Measurements from ENCODE around the gene EDIL3. TPM values are rescaled to one million over a fixed set of nuclear protein-coding genes. Genes with fewer than 3 reads are reported as not detected.

Gene EDIL3
- total RNA-seq, 1 donor from 2014 or later: 23.6 TPM

DNA sequence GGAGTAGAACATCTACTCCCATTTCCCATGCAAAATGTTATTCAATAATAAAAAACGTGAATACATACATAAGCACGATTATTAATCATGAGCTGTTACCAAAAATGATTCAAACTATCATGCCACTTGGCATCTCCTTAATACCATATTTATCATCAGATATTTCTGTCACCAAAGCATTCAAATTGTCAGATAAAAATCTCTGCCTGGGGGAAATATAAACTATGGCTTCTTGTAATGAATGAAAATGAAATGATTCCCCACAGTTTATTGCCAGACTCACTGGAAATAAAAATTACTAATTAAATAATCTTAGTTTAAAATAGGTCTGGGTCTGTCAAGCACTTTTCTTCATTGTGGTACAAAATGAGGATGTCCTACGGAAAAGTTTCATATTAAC is 265.4 kb downstream of the EDIL3 start:
- DNase-seq (ENCODE audit: low spot score): no peak
- intact Hi-C loops (cut with DNase I): no loop called here

DNA sequence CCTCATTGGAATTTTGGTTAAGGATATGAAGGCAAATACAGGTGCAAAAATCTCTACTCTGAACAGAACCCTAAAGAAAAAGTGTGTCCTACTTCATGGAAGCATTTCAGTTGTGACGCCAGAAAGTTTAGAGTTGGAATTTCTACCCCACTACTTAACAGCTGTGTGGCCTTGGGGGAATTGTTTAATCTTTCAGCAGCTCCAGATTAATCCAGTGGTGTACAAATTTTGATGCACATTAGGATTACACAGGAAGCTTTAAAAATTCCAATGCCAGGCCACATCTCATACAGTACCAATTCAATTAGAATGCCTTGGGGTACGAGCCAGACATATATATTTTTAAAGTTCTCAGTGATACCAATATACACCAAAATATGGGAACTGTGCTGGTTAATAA is 266.1 kb downstream of the EDIL3 start:
- DNase-seq (ENCODE audit: low spot score): no peak
- intact Hi-C loops (cut with DNase I): no loop called here

DNA sequence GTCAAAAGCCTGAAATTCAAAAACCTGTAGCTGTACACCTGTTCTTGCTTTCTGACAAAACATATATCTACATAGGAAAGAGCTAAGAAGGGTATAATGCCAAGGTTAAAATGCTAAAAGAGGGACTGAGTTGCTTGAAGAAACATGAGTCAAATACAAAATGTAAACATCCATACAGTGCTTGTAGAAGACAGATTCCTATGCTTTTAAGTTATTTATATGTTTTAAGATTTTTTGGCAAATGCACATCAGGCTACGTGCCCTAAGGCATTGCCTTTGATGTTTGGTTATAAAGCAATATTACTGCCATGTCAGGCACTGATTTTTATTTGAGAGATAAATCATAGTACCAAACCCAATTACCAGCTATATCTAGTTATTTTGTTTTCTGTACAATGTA is 269.0 kb downstream of the EDIL3 start:
- intact Hi-C loops (cut with DNase I): no loop called here
- DNase-seq (ENCODE audit: low spot score): no peak

DNA sequence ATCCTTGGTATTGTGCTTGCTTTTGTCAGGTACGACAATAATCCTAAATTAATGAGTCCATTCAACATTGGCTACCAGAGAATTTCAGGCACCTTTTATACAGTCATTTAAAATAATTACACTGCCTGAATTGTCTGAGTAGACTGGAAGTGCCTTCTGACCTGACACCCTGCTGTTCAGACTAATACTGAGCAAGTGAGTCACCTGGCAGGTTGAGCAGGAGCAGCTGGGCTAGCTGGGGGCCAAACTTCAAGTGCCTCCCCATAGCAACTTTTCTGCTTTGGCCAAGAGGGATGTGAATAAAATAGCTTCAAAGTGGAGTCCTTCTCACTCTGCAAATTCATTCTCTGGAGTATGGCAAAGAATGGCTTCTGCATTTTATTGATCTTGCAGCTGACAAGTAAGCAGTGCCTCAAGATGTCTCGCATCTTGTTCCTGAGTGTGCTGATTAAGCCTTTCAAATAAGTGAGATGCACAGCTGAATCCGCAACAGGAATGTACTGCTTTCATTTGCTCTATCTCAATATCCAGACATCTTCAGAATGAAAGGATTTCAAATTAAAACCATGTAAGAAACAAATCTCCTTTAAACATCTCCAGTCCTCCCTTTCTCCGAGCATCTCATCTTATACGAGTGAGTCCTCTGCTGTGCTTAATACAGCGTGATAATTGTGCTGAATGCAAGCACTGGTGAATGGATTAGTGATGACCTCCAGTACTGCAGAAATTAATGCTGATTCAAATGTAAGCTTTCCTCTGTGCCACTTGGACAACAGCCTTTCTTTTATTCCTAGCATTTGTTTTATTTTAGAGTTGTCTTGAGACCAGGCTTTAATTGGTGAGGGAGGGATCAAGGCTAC is 271.2 kb downstream of the EDIL3 start:
- no peak for DNase-seq (ENCODE audit: low spot score)
- intact Hi-C loops (cut with DNase I): no loop called here

DNA sequence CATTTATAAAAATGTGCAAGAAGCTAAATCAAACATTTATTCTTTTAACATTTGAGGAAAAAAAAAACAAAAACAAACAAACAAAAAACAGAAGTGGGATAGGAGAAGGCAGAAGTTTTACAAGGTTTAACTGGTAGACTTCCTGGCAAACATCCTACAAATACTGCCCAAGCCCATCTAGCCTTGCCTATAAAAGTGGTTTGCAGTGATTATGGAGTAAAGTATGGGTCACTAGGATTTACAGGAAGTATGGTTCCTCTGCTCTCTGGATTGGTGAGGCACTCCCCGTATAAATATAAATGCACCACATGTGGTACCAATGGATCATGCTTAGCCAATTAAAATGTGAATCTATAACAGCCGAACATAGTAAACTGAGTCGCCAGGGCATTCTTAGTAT is 291.9 kb downstream of the EDIL3 start:
- no peak for DNase-seq (ENCODE audit: low spot score)
- intact Hi-C loops (cut with DNase I): no loop called here

DNA sequence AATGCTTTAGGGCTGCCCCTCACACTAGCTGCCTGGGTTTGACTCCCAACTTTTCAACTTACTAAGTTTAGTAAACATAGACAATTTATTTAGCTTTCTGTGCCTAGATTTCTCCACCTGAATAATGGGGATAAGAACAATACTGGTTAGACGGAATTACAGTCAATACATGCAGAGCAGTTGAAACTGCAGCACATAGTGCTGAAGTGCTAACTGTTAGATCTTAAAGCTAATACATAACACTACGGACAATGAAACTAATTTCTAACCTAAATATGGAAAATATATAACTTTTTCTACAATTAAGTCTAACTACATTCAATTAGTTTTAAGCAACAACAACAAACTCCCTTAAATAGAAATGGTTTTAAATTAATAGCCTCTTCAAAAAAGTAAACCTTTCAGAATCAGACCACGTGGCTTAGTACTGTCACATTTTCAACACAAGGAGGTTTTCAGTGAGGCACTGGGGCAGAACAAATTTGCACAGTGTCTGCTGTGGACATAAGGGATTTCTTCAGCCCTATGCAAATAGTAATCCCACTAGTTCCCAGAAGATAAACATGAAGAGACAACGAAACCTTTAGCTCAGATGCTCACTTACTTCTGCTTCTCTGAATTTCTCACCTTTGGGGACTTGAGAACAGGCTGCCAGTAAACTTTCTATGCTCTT is 293.4 kb downstream of the EDIL3 start:
- no peak for DNase-seq (ENCODE audit: low spot score)
- intact Hi-C loops (cut with DNase I): no loop called here

DNA sequence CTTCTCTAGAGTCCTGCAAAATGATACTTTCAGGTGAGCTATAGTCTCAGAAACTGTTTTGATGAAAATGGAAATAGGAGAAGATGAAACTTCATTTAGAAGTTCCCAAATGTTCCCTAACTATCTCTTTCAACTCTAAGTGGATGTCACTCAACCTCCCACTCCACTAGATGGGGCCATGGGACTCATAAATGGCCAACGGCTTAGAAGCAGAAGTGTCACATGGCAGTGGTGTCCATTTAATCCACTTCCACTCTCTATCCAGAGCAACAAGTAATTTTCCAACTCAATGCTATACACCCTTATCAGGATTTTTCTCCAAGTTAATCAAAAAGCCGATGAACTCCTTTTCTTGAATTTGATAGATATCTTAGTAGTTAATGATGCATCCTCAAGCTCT is 295.7 kb downstream of the EDIL3 start:
- DNase-seq (ENCODE audit: low spot score): no peak
- intact Hi-C loops (cut with DNase I): no loop called here

DNA sequence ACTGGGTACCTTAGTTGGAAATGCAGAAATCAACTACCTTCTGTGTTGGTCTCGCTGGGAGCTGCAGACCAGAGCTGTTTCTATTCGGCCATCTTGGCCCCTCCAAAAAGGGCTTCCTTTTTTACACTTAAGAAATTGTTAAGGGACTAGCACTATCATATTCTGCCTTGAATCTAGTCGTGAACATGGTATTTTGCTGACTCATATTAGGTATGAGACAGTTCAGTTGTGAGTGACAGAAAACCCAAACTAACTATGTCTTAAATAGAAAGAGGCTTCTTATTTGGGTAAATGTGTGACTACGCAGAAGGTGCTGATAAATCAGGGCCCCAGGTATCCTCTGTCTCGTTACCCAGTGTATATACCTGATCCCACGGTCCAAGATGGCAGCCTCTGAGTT is 298.2 kb downstream of the EDIL3 start:
- intact Hi-C loops (cut with DNase I): no loop called here

DNA sequence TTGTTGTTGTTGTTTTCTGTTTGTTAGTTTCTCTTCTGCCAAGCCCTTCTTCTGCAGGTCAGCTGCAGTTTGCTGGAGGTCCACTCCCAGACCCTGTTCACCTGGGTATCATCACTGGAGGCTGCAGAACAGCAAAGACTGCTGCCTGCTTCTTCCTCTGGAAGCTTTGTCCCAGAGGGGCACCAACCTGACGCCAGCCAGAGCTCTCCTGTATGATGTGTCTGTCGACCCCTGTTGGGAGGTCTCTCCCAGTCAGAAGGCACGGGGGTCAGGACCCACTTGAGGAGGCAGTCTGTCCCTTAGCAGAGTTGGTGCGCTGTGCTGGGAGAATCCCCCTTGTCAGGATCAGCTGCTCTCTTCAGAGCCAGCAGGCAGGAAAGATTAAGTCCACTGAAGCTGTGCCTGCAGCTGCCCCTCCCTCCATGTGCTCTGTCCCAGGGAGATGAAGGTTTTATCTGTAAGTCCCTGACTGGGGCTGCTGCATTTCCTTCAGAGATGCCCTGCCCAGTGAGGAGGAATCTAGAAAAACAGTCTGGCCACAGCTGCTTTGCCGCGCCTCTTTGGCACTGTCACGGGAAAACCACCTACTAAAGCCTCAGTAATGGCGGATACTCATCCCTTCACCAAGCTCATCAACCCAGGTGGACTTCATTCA is 299.2 kb downstream of the EDIL3 start:
- no peak for DNase-seq (ENCODE audit: low spot score)
- intact Hi-C loops (cut with DNase I): no loop called here

More for the DNA sequence above, 298.2 kb downstream of the EDIL3 start:
- no peak for DNase-seq (ENCODE audit: low spot score)

DNA sequence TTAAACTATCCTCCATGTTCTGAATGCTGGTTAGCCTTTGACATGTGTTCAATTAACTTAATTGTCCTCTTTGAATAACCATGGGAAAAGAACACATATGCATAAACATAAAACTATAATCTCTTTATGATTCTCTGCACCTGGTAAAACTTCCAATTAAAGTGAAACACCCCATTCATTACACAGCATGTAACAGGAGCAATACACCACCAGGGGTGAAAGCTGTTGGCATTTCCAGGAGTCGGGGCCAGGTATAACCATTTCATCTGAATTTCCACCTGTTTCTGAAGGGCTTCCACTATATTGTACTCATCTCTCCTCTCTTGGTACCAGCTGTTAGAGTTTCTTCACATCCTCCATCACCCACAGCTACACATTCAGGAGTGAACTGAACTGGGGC is 303.8 kb downstream of the EDIL3 start:
- intact Hi-C loops (cut with DNase I): no loop called here
- no peak for DNase-seq (ENCODE audit: low spot score)

DNA sequence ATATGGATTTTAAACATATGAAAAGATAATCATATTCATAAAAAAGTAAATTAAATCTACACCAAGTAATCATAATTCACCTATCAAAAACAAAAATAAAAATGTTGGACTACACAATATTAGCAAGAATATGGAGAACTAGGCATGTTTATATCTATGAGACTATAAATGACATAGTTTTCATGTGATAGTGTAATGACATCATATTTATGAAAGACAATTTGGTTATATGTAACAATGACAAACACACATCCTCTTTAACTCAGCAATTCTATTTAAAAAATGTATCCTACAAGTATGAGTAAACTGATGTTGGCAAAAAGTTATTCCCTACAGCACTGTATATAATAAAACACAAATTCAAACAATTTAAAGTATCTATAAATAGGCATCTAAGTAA is 312.3 kb downstream of the EDIL3 start:
- no peak for DNase-seq (ENCODE audit: low spot score)
- intact Hi-C loops (cut with DNase I): no loop called here

DNA sequence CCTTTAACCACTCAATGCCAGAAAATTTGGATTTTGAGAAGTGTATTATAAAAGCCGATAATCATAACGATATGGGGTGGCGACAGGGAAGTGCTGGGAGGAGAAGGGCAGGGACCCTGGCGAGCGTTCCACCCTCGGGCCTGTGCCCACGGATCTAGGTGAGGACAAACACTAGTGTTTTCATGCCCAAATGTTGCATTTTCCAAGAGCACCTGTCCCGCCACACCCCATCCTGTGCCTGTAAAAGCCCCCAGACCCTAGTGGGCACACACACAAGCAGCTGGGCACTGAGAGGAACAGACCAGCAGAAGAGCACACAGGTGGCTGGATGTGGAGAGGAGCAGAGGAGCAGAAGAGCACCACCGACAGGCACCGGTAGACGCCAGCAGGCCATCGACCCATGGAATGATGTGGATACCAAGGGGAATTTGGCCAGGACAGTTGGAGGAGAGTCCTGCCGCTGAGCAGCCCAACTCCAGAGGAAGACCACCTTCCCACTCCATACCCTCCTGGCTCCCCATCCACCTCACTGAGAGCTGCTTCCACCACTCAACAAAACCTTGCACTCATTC is 315.0 kb downstream of the EDIL3 start:
- DNase-seq (ENCODE audit: low spot score): no peak
- intact Hi-C loops (cut with DNase I): no loop called here

DNA sequence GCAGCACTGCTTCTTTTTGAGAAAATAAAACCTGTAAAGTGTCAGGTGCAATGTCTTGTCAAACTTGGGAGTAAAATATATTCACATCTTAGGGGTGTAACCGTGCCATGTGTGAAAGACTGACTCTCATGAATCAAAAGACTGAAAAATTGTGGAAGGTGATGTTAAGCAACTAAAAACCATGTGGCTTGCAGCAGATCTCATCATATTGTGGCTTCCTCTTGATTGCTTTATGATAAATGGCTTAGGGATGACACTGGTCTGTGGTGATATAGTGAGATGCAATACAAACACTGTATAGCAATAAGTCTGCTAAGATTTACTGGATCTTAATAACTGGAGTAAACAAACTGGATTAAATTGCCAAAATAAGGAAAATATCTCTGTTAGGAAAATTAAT is 321.6 kb downstream of the EDIL3 start:
- no peak for DNase-seq (ENCODE audit: low spot score)

DNA sequence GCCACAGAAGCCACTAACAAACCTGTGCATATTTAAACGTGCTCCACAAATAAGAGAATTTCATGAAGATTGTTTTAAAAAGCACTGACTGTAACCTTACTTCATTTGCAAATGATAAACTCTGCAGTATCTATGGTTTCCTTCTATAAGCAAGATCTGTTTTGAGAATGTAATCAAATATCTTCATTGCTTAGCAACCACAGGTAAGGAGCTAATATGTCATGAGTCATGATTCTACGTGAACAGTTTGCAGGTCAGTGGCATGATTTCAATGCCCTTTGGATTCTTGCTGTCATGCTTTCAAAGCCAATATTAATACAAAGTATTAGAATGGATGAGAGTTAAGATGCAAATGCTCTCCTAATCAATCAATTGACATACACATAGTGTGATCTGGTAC is 325.0 kb downstream of the EDIL3 start:
- no peak for DNase-seq (ENCODE audit: low spot score)
- intact Hi-C loops (cut with DNase I): no loop called here

More for the DNA sequence above, 321.6 kb downstream of the EDIL3 start:
- intact Hi-C loops (cut with DNase I): no loop called here

DNA sequence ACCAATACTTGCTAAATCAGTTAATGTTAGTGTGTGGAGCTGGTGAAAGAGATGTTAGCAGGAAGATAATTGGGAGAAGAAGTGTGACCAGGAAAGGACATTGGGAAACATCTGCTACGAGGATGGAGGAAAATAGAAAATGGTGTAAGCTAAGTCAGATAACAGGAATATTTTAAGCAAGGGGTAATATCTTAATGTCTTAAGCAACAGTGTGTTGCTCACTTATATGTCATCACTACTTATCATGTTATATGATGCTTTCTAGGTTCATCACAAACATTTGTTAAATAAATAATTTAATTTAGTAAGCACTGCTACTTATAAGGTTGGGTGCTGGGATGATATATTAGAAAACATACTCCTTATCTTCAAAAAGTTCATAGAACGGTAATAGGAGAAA is 326.1 kb downstream of the EDIL3 start:
- intact Hi-C loops (cut with DNase I): no loop called here
- no peak for DNase-seq (ENCODE audit: low spot score)

DNA sequence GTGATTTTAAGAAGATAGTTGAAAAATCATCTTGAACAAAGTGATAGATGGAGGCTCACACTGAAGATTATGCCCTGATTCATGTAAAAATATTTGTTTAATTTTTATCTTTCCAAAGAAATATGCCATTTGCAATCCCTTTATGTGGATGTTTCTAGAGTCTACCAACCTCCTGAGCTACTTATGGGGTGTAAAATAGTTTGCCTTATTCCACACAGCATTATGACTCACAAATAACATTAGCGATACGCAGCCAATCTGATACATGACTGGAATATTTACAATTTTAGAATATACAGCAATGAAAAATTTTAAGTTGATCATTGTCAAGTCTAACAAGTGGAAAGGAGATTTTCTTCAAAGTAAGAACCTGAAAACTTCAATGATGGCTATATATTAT is 327.5 kb downstream of the EDIL3 start:
- no peak for DNase-seq (ENCODE audit: low spot score)
- intact Hi-C loops (cut with DNase I): no loop called here

DNA sequence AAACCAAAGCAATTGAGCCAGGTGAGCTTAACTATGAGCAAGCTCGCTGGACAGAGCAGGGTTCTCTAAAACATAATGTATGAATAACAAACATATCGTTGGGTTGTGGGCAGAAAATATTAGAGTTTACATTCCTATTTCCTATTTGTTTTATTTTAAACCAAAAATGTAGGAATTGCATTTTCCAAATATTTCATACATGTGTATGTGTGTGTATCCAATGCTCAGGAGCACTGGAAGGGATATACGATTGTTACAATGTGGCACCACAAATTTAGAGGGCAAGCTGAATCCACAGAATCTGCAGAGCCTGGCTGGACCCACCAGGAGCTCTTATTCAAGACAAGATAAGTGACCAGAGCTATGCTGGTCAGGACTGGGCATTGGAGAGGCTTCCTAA is 338.7 kb downstream of the EDIL3 start:
- intact Hi-C loops (cut with DNase I): no loop called here
- no peak for DNase-seq (ENCODE audit: low spot score)

DNA sequence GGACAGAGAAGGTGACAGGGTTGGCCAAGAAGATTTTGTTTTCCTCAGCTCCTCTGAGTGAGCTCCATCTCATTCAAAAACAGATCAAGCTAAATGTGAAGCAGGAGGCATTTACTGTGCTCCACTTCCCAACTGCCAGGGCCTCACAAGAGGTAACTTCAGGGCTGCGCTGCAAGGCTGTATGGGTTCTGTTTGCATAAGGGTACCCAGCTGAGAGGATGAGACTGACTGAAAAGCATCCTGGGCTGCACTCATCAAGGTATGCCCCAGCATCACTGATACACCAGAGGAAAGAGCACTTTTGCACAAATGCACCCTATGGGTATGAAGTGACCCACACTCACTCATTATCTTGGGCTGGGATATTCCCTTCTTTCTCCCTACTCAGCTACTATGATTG is 347.8 kb downstream of the EDIL3 start:
- no peak for DNase-seq (ENCODE audit: low spot score)
- intact Hi-C loops (cut with DNase I): no loop called here

DNA sequence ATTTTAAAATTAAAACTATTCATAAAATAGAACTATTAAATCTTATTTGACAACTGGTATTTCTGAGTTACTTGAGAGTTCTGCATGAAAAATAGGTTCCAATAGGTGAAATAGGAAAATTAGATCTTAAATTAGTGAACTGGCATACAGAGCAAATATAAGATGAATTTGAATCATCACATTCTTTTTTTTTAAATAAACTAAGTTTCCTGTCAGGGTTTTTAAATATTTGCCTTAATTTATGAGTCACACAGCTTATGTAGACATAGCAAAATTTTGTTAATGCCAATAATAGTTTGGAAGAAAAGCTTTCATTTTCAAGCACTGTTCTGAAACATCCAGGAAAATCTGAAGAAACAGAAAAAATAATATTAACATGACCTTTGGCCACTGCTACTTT is 352.4 kb downstream of the EDIL3 start:
- intact Hi-C loops (cut with DNase I): no loop called here
- DNase-seq (ENCODE audit: low spot score): no peak

DNA sequence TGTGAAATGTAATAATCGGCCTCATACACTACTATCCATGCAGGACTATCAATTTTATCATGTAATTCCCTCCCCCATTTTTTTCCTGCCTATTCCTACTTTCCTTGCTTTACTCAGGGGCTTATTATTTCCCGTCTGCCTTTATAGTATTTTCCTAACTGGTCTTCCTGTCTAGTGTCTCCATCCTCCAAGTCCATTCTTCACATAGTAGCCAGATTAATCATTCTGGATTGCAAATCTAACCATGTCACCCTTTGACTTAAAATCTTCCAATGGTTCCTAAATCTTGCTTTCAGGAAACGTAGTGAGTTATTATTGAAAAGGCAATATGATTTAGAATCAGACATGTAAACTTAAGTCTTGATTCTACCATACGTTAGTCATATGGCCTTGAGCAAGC is 356.6 kb downstream of the EDIL3 start:
- intact Hi-C loops (cut with DNase I): no loop called here
- DNase-seq (ENCODE audit: low spot score): no peak
